ENCODE results near the gene CISH.

CISH gene

DNA sequence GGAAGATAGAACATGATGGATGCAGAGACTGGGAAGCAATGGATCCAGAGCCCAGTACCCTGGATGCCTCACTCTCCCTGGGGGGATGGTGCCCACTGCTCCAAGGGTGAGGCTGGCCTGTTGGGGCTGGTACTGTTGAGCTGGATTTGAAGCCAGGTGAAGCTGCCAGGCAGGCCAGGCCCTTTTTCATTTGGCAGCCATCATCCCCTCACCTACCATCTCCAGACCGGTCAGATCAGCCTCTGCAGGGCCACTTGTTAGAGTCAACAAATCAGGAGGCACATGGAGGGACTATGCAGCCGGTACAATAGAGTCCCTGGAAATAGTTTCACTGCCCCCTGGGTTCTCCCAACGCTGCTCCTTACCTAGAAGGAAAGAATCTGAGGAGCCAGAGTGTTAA, 11.3 kb upstream of the CISH start:
- DNase-seq (ENCODE audit: low read depth) = no peak
- no peaks in the 10 kb centered on the region for H3K27me3 ChIP-seq (replicated peaks; ENCODE audit: control insufficient read depth, insufficient read depth, low read length)
- H3K4me3 ChIP-seq (ENCODE audit: low read length) = no peak overlapping the region
- no peak overlapping the region for H3K9ac ChIP-seq (ENCODE audit: low read length)
- no peaks in the 10 kb centered on the region for H3K36me3 ChIP-seq (ENCODE audit: control insufficient read depth, insufficient read depth, low read length, severe bottlenecking)
- H3K4me1 ChIP-seq (ENCODE audit: control insufficient read depth, insufficient read depth, low read length) = peaks cover 18% of the 10 kb centered on the region
- no peaks in the 10 kb centered on the region for H3K9me3 ChIP-seq (ENCODE audit: control insufficient read depth, low read length)

- H3K9me3 ChIP-seq (ENCODE audit: control insufficient read depth, low read length) = no peaks in the 10 kb centered on the region
- no peak for DNase-seq (ENCODE audit: low read depth)
Observed at GRCh38 chr3:50620820-50621219, 9.2 kb upstream of the CISH start.

GRCh38 chr3:50620420-50620819, 8.8 kb upstream of the CISH start:
- Histone ChIP-seq H3K9ac (ENCODE audit: low read length) (no peak overlapping the region), H3K4me3 (ENCODE audit: low read length) (no peak overlapping the region), H3K9me3 (ENCODE audit: control insufficient read depth, low read length) (no peaks in the 10 kb centered on the region), H3K36me3 (ENCODE audit: control insufficient read depth, insufficient read depth, low read length, severe bottlenecking) (no peaks in the 10 kb centered on the region), H3K4me1 (ENCODE audit: control insufficient read depth, insufficient read depth, low read length) (peaks cover 21% of the 10 kb centered on the region), H3K27me3 (replicated peaks; ENCODE audit: control insufficient read depth, insufficient read depth, low read length) (no peaks in the 10 kb centered on the region)
- DNase-seq (ENCODE audit: low read depth) = no peak

More at GRCh38 chr3:50620820-50621219, 9.2 kb upstream of the CISH start:
- H3K27me3 ChIP-seq (replicated peaks; ENCODE audit: control insufficient read depth, insufficient read depth, low read length) = no peaks in the 10 kb centered on the region
- H3K4me1 ChIP-seq (ENCODE audit: control insufficient read depth, insufficient read depth, low read length) = peaks cover 21% of the 10 kb centered on the region
- no peak overlapping the region for H3K9ac ChIP-seq (ENCODE audit: low read length)
- H3K4me3 ChIP-seq (ENCODE audit: low read length) = no peak overlapping the region
- no peaks in the 10 kb centered on the region for H3K36me3 ChIP-seq (ENCODE audit: control insufficient read depth, insufficient read depth, low read length, severe bottlenecking)

- no peaks in the 10 kb centered on the region for H3K36me3 ChIP-seq (ENCODE audit: control insufficient read depth, insufficient read depth, low read length, severe bottlenecking)
- H3K27me3 ChIP-seq (replicated peaks; ENCODE audit: control insufficient read depth, insufficient read depth, low read length) = no peaks in the 10 kb centered on the region
- H3K4me1 ChIP-seq (ENCODE audit: control insufficient read depth, insufficient read depth, low read length) = peaks cover 27% of the 10 kb centered on the region
- peak overlapping the region; percentile 91 for H3K9ac ChIP-seq (ENCODE audit: low read length)
- DNase-seq (ENCODE audit: low read depth) = no peak
- no peaks in the 10 kb centered on the region for H3K9me3 ChIP-seq (ENCODE audit: control insufficient read depth, low read length)
- peak overlapping the region; percentile 83 for H3K4me3 ChIP-seq (ENCODE audit: low read length)
Observed at GRCh38 chr3:50617911-50618481, 6.4 kb upstream of the CISH start.

GRCh38 chr3:50617096-50617791, 5.7 kb upstream of the CISH start, which contains the start of gene MAPKAPK3:
Gene MAPKAPK3, plus strand, starts transcription at chr3:50617151. Its CDS starts 415 bp downstream, at chr3:50617566.
- Histone ChIP-seq H3K36me3 (ENCODE audit: control insufficient read depth, insufficient read depth, low read length, severe bottlenecking) (no peaks in the 10 kb centered on the region), H3K9ac (ENCODE audit: low read length) (peak within 1 kb of the TSS; percentile 91), H3K27me3 (replicated peaks; ENCODE audit: control insufficient read depth, insufficient read depth, low read length) (no peaks in the 10 kb centered on the region), H3K9me3 (ENCODE audit: control insufficient read depth, low read length) (no peaks in the 10 kb centered on the region), H3K4me1 (ENCODE audit: control insufficient read depth, insufficient read depth, low read length) (peaks cover 34% of the 10 kb centered on the region), H3K4me3 (ENCODE audit: low read length) (peak within 1 kb of the TSS; percentile 89)
- DNase-seq (ENCODE audit: low read depth) = peak; percentile 53

- H3K9me3 ChIP-seq (ENCODE audit: control insufficient read depth, low read length) = no peaks in the 10 kb centered on the region
- H3K27me3 ChIP-seq (replicated peaks; ENCODE audit: control insufficient read depth, insufficient read depth, low read length) = no peaks in the 10 kb centered on the region
- peaks cover 35% of the 10 kb centered on the region for H3K4me1 ChIP-seq (ENCODE audit: control insufficient read depth, insufficient read depth, low read length)
- no peaks in the 10 kb centered on the region for H3K36me3 ChIP-seq (ENCODE audit: control insufficient read depth, insufficient read depth, low read length, severe bottlenecking)
- H3K4me3 ChIP-seq (ENCODE audit: low read length) = peak overlapping the region; percentile 89
- peak overlapping the region; percentile 69 for H3K9ac ChIP-seq (ENCODE audit: low read length)
- peak; percentile 97 for DNase-seq (ENCODE audit: low read depth)
Observed at GRCh38 chr3:50616770-50617095, 5.2 kb upstream of the CISH start.

DNA sequence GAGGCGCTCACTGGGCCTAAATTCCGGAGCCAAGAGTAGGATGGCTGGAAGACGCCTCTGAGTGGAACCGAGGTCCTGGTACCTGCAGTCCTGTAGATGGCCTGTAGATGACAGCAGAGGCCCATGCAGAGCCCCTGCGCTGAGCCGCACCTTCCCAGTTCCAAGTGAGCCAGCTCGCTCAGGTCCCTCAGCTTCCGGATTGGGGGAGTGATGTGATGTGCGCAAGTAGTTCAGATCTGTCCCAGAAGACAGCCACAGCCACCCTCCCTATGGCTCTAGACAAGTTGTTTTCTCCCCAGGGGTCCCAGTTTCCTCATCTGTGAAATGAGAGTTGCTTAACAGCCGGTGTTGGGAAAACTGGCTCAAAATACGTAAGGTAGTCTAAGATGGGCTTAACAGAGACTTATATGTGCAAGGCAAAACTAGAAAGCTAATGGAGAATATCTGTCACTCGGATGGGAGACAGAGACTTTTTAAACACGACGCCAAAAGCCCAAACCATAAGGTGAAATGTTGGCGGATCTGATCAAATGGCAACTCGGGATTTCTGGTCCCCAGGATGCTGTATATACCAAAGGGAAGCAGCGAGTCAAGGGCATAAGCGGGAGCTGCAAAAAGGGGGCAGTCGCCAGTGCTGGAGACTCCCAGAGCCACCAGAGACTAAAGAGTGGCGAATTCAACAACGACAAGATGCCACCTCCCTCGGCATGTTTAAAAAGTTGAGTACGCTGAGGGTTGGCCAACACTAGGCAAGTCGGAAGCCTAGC, 4.6 kb upstream of the CISH start:
- peak overlapping the region; percentile 69 for H3K9ac ChIP-seq (ENCODE audit: low read length)
- H3K4me3 ChIP-seq (ENCODE audit: low read length) = peak overlapping the region; percentile 89
- H3K4me1 ChIP-seq (ENCODE audit: control insufficient read depth, insufficient read depth, low read length) = peaks cover 38% of the 10 kb centered on the region
- H3K9me3 ChIP-seq (ENCODE audit: control insufficient read depth, low read length) = no peaks in the 10 kb centered on the region
- H3K36me3 ChIP-seq (ENCODE audit: control insufficient read depth, insufficient read depth, low read length, severe bottlenecking) = no peaks in the 10 kb centered on the region
- DNase-seq (ENCODE audit: low read depth) = peak; percentile 94
- H3K27me3 ChIP-seq (replicated peaks; ENCODE audit: control insufficient read depth, insufficient read depth, low read length) = no peaks in the 10 kb centered on the region

- no peaks in the 10 kb centered on the region for H3K9me3 ChIP-seq (ENCODE audit: control insufficient read depth, low read length)
- no peak overlapping the region for H3K9ac ChIP-seq (ENCODE audit: low read length)
- no peak for DNase-seq (ENCODE audit: low read depth)
- peaks cover 42% of the 10 kb centered on the region for H3K4me1 ChIP-seq (ENCODE audit: control insufficient read depth, insufficient read depth, low read length)
- H3K27me3 ChIP-seq (replicated peaks; ENCODE audit: control insufficient read depth, insufficient read depth, low read length) = no peaks in the 10 kb centered on the region
- no peak overlapping the region for H3K4me3 ChIP-seq (ENCODE audit: low read length)
- no peaks in the 10 kb centered on the region for H3K36me3 ChIP-seq (ENCODE audit: control insufficient read depth, insufficient read depth, low read length, severe bottlenecking)
Observed at GRCh38 chr3:50615190-50615589, 3.6 kb upstream of the CISH start.

DNA sequence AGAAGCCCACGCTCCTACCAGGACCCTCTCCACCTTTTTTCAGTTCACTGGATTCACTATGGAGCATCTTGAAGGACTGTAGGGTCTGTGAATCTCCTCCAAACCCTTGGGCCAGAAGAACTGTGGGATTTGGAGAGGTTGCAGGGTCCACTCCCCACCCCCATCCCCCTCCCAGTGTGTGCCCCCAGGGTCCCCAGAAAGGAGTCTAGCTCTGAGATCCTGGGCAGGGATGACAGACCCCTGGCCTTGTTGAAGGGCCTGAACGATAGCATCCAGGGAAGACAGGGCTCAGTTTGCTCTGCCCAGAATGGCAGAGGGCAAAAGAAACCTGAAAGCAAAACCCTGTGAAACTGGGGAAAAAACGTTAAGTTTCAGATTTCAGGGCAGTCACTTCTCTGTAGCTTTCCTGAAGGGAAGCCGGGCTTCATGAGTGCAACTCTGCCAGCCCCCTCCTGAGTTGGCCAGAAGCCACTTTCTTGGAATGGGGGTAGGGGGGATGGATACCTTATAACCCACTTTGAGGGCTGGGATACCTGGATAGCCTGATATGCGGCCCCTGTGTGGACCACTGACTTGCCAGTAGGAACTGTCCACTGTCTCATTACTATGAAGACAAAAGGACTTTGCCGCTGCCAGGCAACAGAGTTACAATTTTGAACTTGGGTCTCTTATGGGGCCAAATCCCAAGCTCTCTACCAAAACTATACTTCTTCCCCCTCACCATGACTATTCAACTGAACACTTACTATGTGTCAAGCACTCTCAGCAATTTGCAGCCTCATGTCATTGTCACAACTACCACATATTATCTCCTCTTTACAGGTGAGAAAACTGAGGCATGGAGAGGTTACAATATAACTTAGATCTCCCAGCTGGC, 1.6 kb upstream of the CISH start:
- H3K4me3 ChIP-seq (ENCODE audit: low read length) = peak overlapping the region; percentile 89
- H3K27me3 ChIP-seq (replicated peaks; ENCODE audit: control insufficient read depth, insufficient read depth, low read length) = no peaks in the 10 kb centered on the region

DNA sequence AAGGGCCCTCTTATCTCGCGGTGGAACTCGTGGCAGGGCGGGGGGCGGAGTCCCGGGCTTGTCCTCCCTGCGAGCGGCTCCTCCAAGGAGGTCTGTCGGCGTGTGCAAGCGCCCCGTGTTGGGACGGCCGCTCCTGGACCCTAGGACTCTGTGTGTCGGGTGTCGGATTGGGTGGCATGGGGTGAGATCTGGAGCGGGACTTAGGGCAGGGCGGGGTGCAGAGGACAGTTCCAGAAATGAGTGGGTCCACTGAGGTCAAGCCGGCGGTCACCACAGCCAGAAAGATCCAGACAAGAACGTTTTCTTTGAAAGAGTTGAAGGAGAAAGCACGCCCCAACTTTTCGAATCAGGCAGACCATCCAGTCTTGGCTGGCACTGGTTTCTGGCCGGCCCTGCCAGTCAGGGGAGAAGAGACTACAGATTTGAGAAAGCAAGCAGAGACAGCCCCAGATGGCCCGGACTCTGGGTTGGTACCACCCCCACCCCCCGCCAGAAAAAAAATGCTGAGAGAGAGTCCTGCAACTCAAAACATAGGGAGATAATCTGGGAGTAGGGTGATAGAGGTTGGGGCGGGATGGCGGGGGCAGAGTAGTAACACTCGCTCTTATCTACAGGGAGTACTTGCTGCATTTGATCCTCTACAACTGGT, 784 bp upstream of the CISH start:
- H3K9me3 ChIP-seq (ENCODE audit: control insufficient read depth, low read length) = no peaks in the 10 kb centered on the region
- no peaks in the 10 kb centered on the region for H3K27me3 ChIP-seq (replicated peaks; ENCODE audit: control insufficient read depth, insufficient read depth, low read length)
- peaks cover 41% of the 10 kb centered on the region for H3K4me1 ChIP-seq (ENCODE audit: control insufficient read depth, insufficient read depth, low read length)
- H3K4me3 ChIP-seq (ENCODE audit: low read length) = peak overlapping the region; percentile 89
- peaks cover 9% of the 10 kb centered on the region for H3K36me3 ChIP-seq (ENCODE audit: control insufficient read depth, insufficient read depth, low read length, severe bottlenecking)
- DNase-seq (ENCODE audit: low read depth) = no peak
- peak overlapping the region; percentile 88 for H3K9ac ChIP-seq (ENCODE audit: low read length)

More for the DNA sequence above, 1.6 kb upstream of the CISH start:
- Histone ChIP-seq H3K9ac (ENCODE audit: low read length) (peak overlapping the region; percentile 88), H3K36me3 (ENCODE audit: control insufficient read depth, insufficient read depth, low read length, severe bottlenecking) (peaks cover under 1% of the 10 kb centered on the region), H3K4me1 (ENCODE audit: control insufficient read depth, insufficient read depth, low read length) (peaks cover 49% of the 10 kb centered on the region), H3K9me3 (ENCODE audit: control insufficient read depth, low read length) (no peaks in the 10 kb centered on the region)
- DNase-seq (ENCODE audit: low read depth) = no peak
